Gastroesophageal sphincter (tissue), 3 donors: Measurements from ENCODE around the gene CHRNA9.

Experiments
- CTCF ChIP-seq, 4 experiments: fragments of 200-600 bp in 2 of 4; fragments of 450-650 bp in 2 of 4; sonication (generic) in 1 of 4; IDR thresholded peaks; one replicate each; pipeline ENCODE4 v1.5.1; 2017 to 2019; ENCODE audit warnings: antibody characterized with exemption in 4 of 4, mild to moderate bottlenecking in 2 of 4, moderate library complexity in 2 of 4
- POLR2A ChIP-seq, 2 donors: fragments of 450-650 bp; IDR thresholded peaks; one replicate each; pipeline ENCODE4 v1.6.1; 2017; ENCODE audit warnings: antibody characterized with exemption in 2 of 2, mild to moderate bottlenecking in 2 of 2, moderate library complexity in 1 of 2

- TF ChIP-seq CTCF (IDR thresholded peaks at IDR 0.05) (no peak), POLR2A (IDR thresholded peaks at IDR 0.05) (no peak)
Measured at GRCh38 chr4:40299811-40300292, 35.3 kb upstream of the CHRNA9 start.
